ENCODE data around the gene CABLES1. TPM values are rescaled to one million over a fixed set of nuclear protein-coding genes. Genes with fewer than 3 reads are reported as not detected.

The CABLES1 gene
- total RNA-seq, 1 experiment from 2014 or later, result 11.8 TPM

GRCh38 chr18:23178661-23179081 lies 43.4 kb downstream of the CABLES1 start:
- Histone ChIP-seq H3K27ac (no peak overlapping the region), H4K20me1 (ENCODE audit: insufficient read depth) (no peaks in the 10 kb centered on the region), H3K4me1 (replicated peaks; ENCODE audit: insufficient read depth) (no peaks in the 10 kb centered on the region), H3K36me3 (ENCODE audit: low read depth) (no peaks in the 10 kb centered on the region), H3K9me2 (ENCODE audit: insufficient read depth) (no peaks in the 10 kb centered on the region), H3K9me3 (ENCODE audit: insufficient read depth, low read depth) (no peaks in the 10 kb centered on the region), H3K27me3 (ENCODE audit: insufficient read depth, low read depth) (no peaks in the 10 kb centered on the region), H3K4me2 (no peak overlapping the region), H3F3A (ENCODE audit: insufficient read depth, low read depth) (no peaks in the 10 kb centered on the region), H3K79me2 (ENCODE audit: low read depth) (no peaks in the 10 kb centered on the region), H3K4me3 (no peak overlapping the region), H2AFZ (no peak overlapping the region)
- intact Hi-C loops (cut with micrococcal nuclease; ENCODE audit: unreplicated experiment), result no loop called here
- ChIA-PET CTCF (interaction anchor here (0.6 kb wide), 2 partner anchors 12 to 552 kb away, joined by 3 to 19 read pairs; no protein-coding TSS in a partner anchor), POLR2A (ENCODE audit: unreplicated experiment) (no interaction called here)
- no peak for TF ChIP-seq CTCF (conservative IDR thresholded peaks at IDR 0.05)
- no peak for TF ChIP-seq EZH2 (IDR thresholded peaks at IDR 0.05; ENCODE audit: low read depth)
- no TSS peak for BruUV-seq (replicated peaks)
- DNase-seq, result no peak

DNA sequence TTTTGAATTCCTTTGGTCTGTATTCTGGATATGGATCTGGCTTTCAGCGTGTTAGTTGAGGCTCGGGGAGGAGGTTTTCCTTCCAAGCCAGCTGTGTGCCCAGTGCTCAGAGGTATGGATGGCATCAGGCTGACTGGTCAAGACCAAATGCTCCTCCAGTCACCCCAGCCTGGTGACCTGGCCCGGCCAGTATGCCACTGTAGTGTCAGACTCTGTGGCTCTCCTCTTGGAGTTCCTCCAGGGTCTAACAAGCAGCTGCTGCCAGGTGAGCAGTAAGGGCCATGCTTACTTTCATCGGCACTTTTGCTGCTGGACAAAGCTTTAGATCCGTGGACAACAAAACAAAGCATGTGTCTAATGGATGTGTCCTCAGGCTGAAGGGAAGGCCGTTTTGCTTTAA lies 44.1 kb downstream of the CABLES1 start:
- intact Hi-C loops (cut with micrococcal nuclease; ENCODE audit: unreplicated experiment), result no loop called here
- Histone ChIP-seq H3K4me2 (no peak overlapping the region), H3K9me3 (ENCODE audit: insufficient read depth, low read depth) (no peaks in the 10 kb centered on the region), H4K20me1 (ENCODE audit: insufficient read depth) (no peaks in the 10 kb centered on the region), H3K4me1 (replicated peaks; ENCODE audit: insufficient read depth) (no peaks in the 10 kb centered on the region), H3F3A (ENCODE audit: insufficient read depth, low read depth) (no peaks in the 10 kb centered on the region), H3K36me3 (ENCODE audit: low read depth) (no peaks in the 10 kb centered on the region), H3K4me3 (no peak overlapping the region), H3K79me2 (ENCODE audit: low read depth) (no peaks in the 10 kb centered on the region), H2AFZ (no peak overlapping the region), H3K27me3 (ENCODE audit: insufficient read depth, low read depth) (no peaks in the 10 kb centered on the region), H3K27ac (no peak overlapping the region), H3K9me2 (ENCODE audit: insufficient read depth) (no peaks in the 10 kb centered on the region)
- no peak for TF ChIP-seq CTCF (conservative IDR thresholded peaks at IDR 0.05)
- TF ChIP-seq EZH2 (IDR thresholded peaks at IDR 0.05; ENCODE audit: low read depth), result no peak
- no TSS peak for BruUV-seq (replicated peaks)
- DNase-seq, result no peak
- POLR2A ChIA-PET (ENCODE audit: unreplicated experiment), result no interaction called here
- CTCF ChIA-PET, result no interaction called here

GRCh38 chr18:23181547-23181946 lies 46.3 kb downstream of the CABLES1 start:
- Histone ChIP-seq H3K4me1 (replicated peaks; ENCODE audit: insufficient read depth) (no peaks in the 10 kb centered on the region), H2AFZ (no peak overlapping the region), H3K4me3 (no peak overlapping the region), H3K9me2 (ENCODE audit: insufficient read depth) (no peaks in the 10 kb centered on the region), H3F3A (ENCODE audit: insufficient read depth, low read depth) (no peaks in the 10 kb centered on the region), H3K4me2 (no peak overlapping the region), H3K79me2 (ENCODE audit: low read depth) (no peaks in the 10 kb centered on the region), H3K36me3 (ENCODE audit: low read depth) (no peaks in the 10 kb centered on the region), H3K27ac (no peak overlapping the region), H4K20me1 (ENCODE audit: insufficient read depth) (no peaks in the 10 kb centered on the region), H3K9me3 (ENCODE audit: insufficient read depth, low read depth) (no peaks in the 10 kb centered on the region), H3K27me3 (ENCODE audit: insufficient read depth, low read depth) (no peaks in the 10 kb centered on the region)
- no peak for TF ChIP-seq EZH2 (IDR thresholded peaks at IDR 0.05; ENCODE audit: low read depth)
- no peak for TF ChIP-seq CTCF (conservative IDR thresholded peaks at IDR 0.05)
- no TSS peak for BruUV-seq (replicated peaks)
- no peak for DNase-seq
- ChIA-PET POLR2A (ENCODE audit: unreplicated experiment) (interaction anchor here (0.6 kb wide), 1 partner anchor 35 kb away, joined by 3 read pairs; no protein-coding TSS in a partner anchor), CTCF (interaction anchor here (0.6 kb wide), 1 partner anchor 22 kb away, joined by 6 read pairs; no protein-coding TSS in a partner anchor)
- intact Hi-C loops (cut with micrococcal nuclease; ENCODE audit: unreplicated experiment), result no loop called here
